NOMO-1 (cell line): ENCODE measurements around the gene ARHGEF2.

ENCODE experiments used
- DNase-seq, 2 experiments: peaks; one replicate each; lab custom pipeline; 2025; ENCODE audit not compliant: unreplicated experiment in 2 of 2; lab: John Stamatoyannopoulos, UW

The ARHGEF2 gene

GRCh38 chr1:155978325-155978972 is at the start of gene ARHGEF2:
TSS of gene ARHGEF2 (minus strand) at chr1:155978547. CDS start at chr1:155978427, 120 bp downstream.
- DNase-seq = peak; percentile 89 to 95

- no peak for DNase-seq
These were observed 48.2 kb upstream of the ARHGEF2 start for GRCh38 chr1:156026588-156026987.

GRCh38 chr1:156025876-156026275 is 47.5 kb upstream of the ARHGEF2 start:
- peak in 1 of 2 experiments; percentile 10 for DNase-seq

GRCh38 chr1:156024801-156025200 is 46.5 kb upstream of the ARHGEF2 start:
- DNase-seq = no peak

GRCh38 chr1:156021954-156022353 is 43.6 kb upstream of the ARHGEF2 start:
- no peak for DNase-seq

GRCh38 chr1:156021093-156021428 is 42.7 kb upstream of the ARHGEF2 start:
- no peak for DNase-seq

GRCh38 chr1:156020293-156021092 is 42.1 kb upstream of the ARHGEF2 start, which contains the start of gene SSR2:
TSS of gene SSR2 (minus strand) at chr1:156020951. CDS start at chr1:156020167, 784 bp downstream.
- DNase-seq = peak; percentile 87 to 93

- no peak for DNase-seq
These were observed 41.6 kb upstream of the ARHGEF2 start for GRCh38 chr1:156019946-156020292.

GRCh38 chr1:156014829-156015228 is 36.5 kb upstream of the ARHGEF2 start:
- DNase-seq = no peak

- no peak for DNase-seq
These were observed 33.9 kb upstream of the ARHGEF2 start for GRCh38 chr1:156012051-156012817.

GRCh38 chr1:156009404-156009803 is 31.1 kb upstream of the ARHGEF2 start:
- DNase-seq = no peak

- DNase-seq = no peak
These were observed 28.5 kb upstream of the ARHGEF2 start for GRCh38 chr1:156006666-156007376.

- DNase-seq = no peak
These were observed 26.7 kb upstream of the ARHGEF2 start for GRCh38 chr1:156004843-156005584.

GRCh38 chr1:156003923-156004188 is 25.5 kb upstream of the ARHGEF2 start:
- no peak for DNase-seq

GRCh38 chr1:156002188-156002911 is 24.0 kb upstream of the ARHGEF2 start:
- no peak for DNase-seq

- DNase-seq = no peak
These were observed 23.4 kb upstream of the ARHGEF2 start for GRCh38 chr1:156001662-156002171.

GRCh38 chr1:156001021-156001661 is 22.8 kb upstream of the ARHGEF2 start:
- DNase-seq = no peak

- DNase-seq = no peak
These were observed 21.6 kb upstream of the ARHGEF2 start for GRCh38 chr1:155999964-156000363.

- DNase-seq = no peak
These were observed 17.8 kb upstream of the ARHGEF2 start for GRCh38 chr1:155996166-155996565.
